ENCODE data around the gene IRF2BP1.
"Not testable (repeated sequence)": the region's sequence is repeated elsewhere in the genome, so short reads cannot be mapped to it uniquely, and the experiment has no call there.

IRF2BP1 gene

GRCh38 chr19:45881082-45881908 lies 4.6 kb downstream of the IRF2BP1 start:
- no peak for DNase-seq

- no peak for DNase-seq
Observed at GRCh38 chr19:45879971-45880370, 6.0 kb downstream of the IRF2BP1 start.

- no peak for DNase-seq
Observed at GRCh38 chr19:45879055-45879454, 6.9 kb downstream of the IRF2BP1 start.

- DNase-seq: no peak
Observed at GRCh38 chr19:45878043-45878794, 7.7 kb downstream of the IRF2BP1 start.

GRCh38 chr19:45876411-45877197 lies 9.3 kb downstream of the IRF2BP1 start:
- peak; percentile 62 for DNase-seq

GRCh38 chr19:45876161-45876410 lies 9.9 kb downstream of the IRF2BP1 start:
- no peak for DNase-seq

GRCh38 chr19:45874620-45874966 lies 11.3 kb downstream of the IRF2BP1 start:
- DNase-seq: no peak

GRCh38 chr19:45873219-45873772 lies 12.6 kb downstream of the IRF2BP1 start:
- DNase-seq: no peak

- DNase-seq: no peak
Observed at GRCh38 chr19:45872095-45872919, 13.6 kb downstream of the IRF2BP1 start.

GRCh38 chr19:45870798-45871197 lies 15.1 kb downstream of the IRF2BP1 start:
- DNase-seq: no peak

GRCh38 chr19:45867241-45867640 lies 18.7 kb downstream of the IRF2BP1 start:
- not testable (repeated sequence) for DNase-seq

GRCh38 chr19:45866400-45867176 lies 19.4 kb downstream of the IRF2BP1 start:
- DNase-seq: no peak

GRCh38 chr19:45865269-45865948 lies 20.5 kb downstream of the IRF2BP1 start:
- no peak for DNase-seq

- no peak for DNase-seq
Observed at GRCh38 chr19:45864629-45865082, 21.3 kb downstream of the IRF2BP1 start.

GRCh38 chr19:45863840-45864628 lies 21.9 kb downstream of the IRF2BP1 start, which contains the start of gene FOXA3:
Gene FOXA3 (plus strand): TSS chr19:45864326. CDS start chr19:45864457, 131 bp downstream.
- peak; percentile 81 for DNase-seq

- no peak for DNase-seq
Observed at GRCh38 chr19:45863335-45863839, 22.6 kb downstream of the IRF2BP1 start.

GRCh38 chr19:45862564-45863334 lies 23.2 kb downstream of the IRF2BP1 start, which contains the start of gene SYMPK:
Gene SYMPK (minus strand): TSS chr19:45863147. CDS start chr19:45854495, 8,652 bp downstream.
- peak; percentile 98 for DNase-seq

- no peak for DNase-seq
Observed at GRCh38 chr19:45862271-45862563, 23.7 kb downstream of the IRF2BP1 start.
